Measurements from ENCODE around the gene SCUBE2. TPM values are rescaled to one million over a fixed set of nuclear protein-coding genes. Genes with fewer than 3 reads are reported as not detected.

The SCUBE2 gene
- total RNA-seq, 2 donors from 2014 or later = 6.6 to 40.0 TPM

DNA sequence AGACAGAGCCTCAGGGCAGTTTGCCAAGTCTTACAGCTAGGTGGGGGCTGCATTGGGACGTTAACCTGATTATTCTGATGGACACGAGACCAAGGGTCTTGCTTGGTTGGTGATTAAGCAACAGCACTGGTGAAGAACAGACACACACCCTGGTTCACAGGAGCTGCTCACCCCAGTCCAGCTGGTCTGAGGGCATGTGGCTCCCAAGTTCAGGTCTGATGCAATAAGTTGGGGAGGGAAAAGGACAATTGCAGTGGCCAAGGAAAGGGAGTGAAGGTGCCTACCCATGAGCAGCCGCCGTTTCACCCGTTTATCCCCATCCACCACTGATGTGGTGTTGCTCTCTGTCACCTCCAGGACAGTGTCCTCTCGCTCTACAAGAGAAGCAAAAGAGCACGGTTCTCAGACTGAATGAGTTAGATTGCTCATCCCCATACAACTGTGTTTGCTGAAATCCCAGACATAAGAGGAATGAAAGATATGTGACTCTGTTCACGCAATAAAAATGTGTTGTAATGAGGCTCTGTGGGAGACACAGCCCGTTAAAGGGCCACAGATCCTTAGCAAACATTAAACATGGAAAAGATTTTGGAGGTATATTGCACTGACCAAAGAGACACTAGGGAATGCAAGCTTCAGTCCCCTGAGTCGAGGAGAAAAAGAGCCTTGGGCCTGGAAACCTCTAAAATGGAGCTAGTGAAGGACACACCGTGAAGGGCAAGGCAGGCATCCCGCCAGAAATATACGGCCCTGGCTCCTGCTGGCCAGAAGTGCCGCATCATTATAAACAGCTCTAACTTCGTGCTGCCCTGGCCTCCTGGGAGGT is 25.6 kb downstream of the SCUBE2 start:
- H3K4me3 ChIP-seq = no peak overlapping the region
- no peaks in the 10 kb centered on the region for H3K27me3 ChIP-seq
- no peaks in the 10 kb centered on the region for H3K9me3 ChIP-seq
- no peaks in the 10 kb centered on the region for H3K36me3 ChIP-seq (replicated peaks in 1 of 2; ENCODE audit: insufficient read depth in 1 of 2, low read depth in 2 of 2)
- 67 to 69% methylated on average over 15 of the region's 15 CpGs for WGBS, 2 donors
- peaks cover 11% of the 10 kb centered on the region for H3K4me1 ChIP-seq
- intact Hi-C loops (cut with DNase I) = loop anchor here (10.0 kb wide), 1 partner anchor 69 kb away; no protein-coding TSS in a partner anchor
- DNase-seq (peak in 1 of 4 donors; percentile 24), ATAC-seq (no peak)
- no peak overlapping the region for H3K27ac ChIP-seq
- TF ChIP-seq CTCF (IDR thresholded peaks at IDR 0.05) (no peak), POLR2A (IDR thresholded peaks at IDR 0.05) (no peak)

GRCh38 chr11:9061807-9062206 is 29.6 kb downstream of the SCUBE2 start:
- ATAC-seq (no peak), DNase-seq (no peak)
- Histone ChIP-seq H3K4me3 (no peak overlapping the region), H3K9me3 (no peaks in the 10 kb centered on the region), H3K4me1 (no peaks in the 10 kb centered on the region), H3K27ac (no peak overlapping the region), H3K36me3 (replicated peaks in 1 of 2; ENCODE audit: insufficient read depth in 1 of 2, low read depth in 2 of 2) (no peaks in the 10 kb centered on the region), H3K27me3 (no peaks in the 10 kb centered on the region)
- TF ChIP-seq CTCF (IDR thresholded peaks at IDR 0.05) (no peak), POLR2A (IDR thresholded peaks at IDR 0.05) (no peak)
- 59 to 75% methylated on average over 1 of the region's 1 CpG for WGBS, 2 donors
- intact Hi-C loops (cut with DNase I) = loop anchor here (10.0 kb wide), 1 partner anchor 73 kb away; no protein-coding TSS in a partner anchor

GRCh38 chr11:9060700-9061111 is 30.7 kb downstream of the SCUBE2 start:
- H3K9me3 ChIP-seq = no peaks in the 10 kb centered on the region
- H3K4me1 ChIP-seq = no peaks in the 10 kb centered on the region
- no peaks in the 10 kb centered on the region for H3K36me3 ChIP-seq (replicated peaks in 1 of 2; ENCODE audit: insufficient read depth in 1 of 2, low read depth in 2 of 2)
- no peaks in the 10 kb centered on the region for H3K27me3 ChIP-seq
- no peak for DNase-seq
- no peak overlapping the region for H3K27ac ChIP-seq
- TF ChIP-seq CTCF (IDR thresholded peaks at IDR 0.05) (no peak), POLR2A (IDR thresholded peaks at IDR 0.05) (no peak)
- intact Hi-C loops (cut with DNase I) = loop anchor here (10.0 kb wide), 1 partner anchor 74 kb away; no protein-coding TSS in a partner anchor
- ATAC-seq = no peak
- 65 to 85% methylated on average over 4 of the region's 4 CpGs for WGBS, 2 donors
- H3K4me3 ChIP-seq = no peak overlapping the region

DNA sequence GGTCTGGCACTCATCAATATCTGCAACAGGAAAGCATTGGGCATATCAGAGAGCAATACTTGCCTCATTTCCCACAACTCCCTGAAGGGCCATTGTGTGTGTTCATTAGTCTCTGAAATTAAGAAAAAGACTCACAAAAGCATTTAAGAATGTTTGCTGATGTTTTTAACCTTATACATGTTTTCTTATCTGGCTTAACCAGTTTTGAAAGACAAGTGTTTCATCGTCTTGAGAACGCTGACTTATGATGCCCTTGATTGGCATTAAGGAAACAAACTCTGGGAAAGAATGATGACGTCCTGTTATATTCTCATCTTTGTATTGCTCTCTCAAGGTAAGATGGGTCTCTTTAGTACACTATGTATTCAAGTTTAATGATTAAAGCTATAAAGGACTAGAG is 32.0 kb downstream of the SCUBE2 start:
- Histone ChIP-seq H3K9me3 (no peaks in the 10 kb centered on the region), H3K27ac (no peak overlapping the region), H3K27me3 (no peaks in the 10 kb centered on the region), H3K36me3 (replicated peaks in 1 of 2; ENCODE audit: insufficient read depth in 1 of 2, low read depth in 2 of 2) (no peaks in the 10 kb centered on the region), H3K4me3 (no peak overlapping the region), H3K4me1 (no peaks in the 10 kb centered on the region)
- no peak for DNase-seq
- no peak for ATAC-seq
- TF ChIP-seq POLR2A (IDR thresholded peaks at IDR 0.05) = no peak
- no peak for TF ChIP-seq CTCF (IDR thresholded peaks at IDR 0.05)
- WGBS, 2 donors = 49 to 57% methylated on average over 3 of the region's 3 CpGs
- intact Hi-C loops (cut with DNase I) = no loop called here

DNA sequence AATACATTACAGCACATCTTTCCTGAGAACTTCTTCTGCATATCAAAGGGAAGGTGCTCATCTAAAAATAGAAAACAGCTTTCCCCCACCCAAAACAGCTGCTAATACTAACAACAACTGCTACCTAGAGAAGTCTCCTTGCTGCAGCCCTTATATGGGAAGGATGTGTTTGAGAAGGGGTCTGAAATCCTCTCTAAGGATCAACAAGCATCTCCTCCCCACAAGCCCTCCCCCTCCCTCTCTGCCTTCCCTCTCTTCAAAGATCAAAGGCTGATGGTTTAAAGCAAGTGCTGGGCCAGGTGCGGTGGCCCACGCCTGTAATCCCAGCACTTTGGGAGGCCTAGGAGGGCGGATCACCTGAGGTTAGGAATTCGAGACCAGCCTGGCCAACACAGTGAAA is 33.5 kb downstream of the SCUBE2 start:
- no peak for DNase-seq
- TF ChIP-seq CTCF (IDR thresholded peaks at IDR 0.05) = no peak
- no peak for TF ChIP-seq POLR2A (IDR thresholded peaks at IDR 0.05)
- ATAC-seq = no peak
- Histone ChIP-seq H3K27ac (no peak overlapping the region), H3K9me3 (no peaks in the 10 kb centered on the region), H3K4me3 (no peak overlapping the region), H3K36me3 (replicated peaks in 1 of 2; ENCODE audit: insufficient read depth in 1 of 2, low read depth in 2 of 2) (no peaks in the 10 kb centered on the region), H3K27me3 (no peaks in the 10 kb centered on the region), H3K4me1 (no peaks in the 10 kb centered on the region)
- intact Hi-C loops (cut with DNase I) = no loop called here
- WGBS, 2 donors = 87 to 96% methylated on average over 4 of the region's 4 CpGs

Data from body of pancreas (tissue), 4 donors.